Measurements from ENCODE around the gene ZNF106.

DNA sequence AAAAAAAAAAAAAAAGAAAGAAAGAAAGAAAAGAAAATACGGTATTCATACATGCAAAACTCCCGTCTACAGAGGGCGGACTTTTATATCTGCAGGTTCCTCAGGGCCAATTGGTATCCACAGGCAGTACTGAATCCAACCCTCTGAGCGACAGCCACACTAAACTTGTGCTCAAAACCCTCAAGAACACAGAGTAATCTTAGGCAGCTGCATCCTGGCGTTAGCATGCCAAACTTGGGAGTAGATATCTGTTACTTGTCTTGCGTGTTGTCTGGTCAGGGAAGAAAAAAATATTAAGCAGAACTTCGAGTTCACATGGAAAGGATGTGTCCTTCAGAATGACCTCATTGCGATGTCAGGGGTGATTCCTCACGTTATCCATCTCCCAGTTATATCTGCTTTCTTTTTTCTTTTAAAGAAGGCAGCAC is 17.3 kb upstream of the ZNF106 start:
- TF ChIP-seq, protein P1, sequence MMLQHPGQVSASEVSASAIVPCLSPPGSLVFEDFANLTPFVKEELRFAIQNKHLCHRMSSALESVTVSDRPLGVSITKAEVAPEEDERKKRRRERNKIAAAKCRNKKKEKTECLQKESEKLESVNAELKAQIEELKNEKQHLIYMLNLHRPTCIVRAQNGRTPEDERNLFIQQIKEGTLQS (IDR thresholded peaks at IDR 0.05) = no peak
- TF ChIP-seq, protein P2, sequence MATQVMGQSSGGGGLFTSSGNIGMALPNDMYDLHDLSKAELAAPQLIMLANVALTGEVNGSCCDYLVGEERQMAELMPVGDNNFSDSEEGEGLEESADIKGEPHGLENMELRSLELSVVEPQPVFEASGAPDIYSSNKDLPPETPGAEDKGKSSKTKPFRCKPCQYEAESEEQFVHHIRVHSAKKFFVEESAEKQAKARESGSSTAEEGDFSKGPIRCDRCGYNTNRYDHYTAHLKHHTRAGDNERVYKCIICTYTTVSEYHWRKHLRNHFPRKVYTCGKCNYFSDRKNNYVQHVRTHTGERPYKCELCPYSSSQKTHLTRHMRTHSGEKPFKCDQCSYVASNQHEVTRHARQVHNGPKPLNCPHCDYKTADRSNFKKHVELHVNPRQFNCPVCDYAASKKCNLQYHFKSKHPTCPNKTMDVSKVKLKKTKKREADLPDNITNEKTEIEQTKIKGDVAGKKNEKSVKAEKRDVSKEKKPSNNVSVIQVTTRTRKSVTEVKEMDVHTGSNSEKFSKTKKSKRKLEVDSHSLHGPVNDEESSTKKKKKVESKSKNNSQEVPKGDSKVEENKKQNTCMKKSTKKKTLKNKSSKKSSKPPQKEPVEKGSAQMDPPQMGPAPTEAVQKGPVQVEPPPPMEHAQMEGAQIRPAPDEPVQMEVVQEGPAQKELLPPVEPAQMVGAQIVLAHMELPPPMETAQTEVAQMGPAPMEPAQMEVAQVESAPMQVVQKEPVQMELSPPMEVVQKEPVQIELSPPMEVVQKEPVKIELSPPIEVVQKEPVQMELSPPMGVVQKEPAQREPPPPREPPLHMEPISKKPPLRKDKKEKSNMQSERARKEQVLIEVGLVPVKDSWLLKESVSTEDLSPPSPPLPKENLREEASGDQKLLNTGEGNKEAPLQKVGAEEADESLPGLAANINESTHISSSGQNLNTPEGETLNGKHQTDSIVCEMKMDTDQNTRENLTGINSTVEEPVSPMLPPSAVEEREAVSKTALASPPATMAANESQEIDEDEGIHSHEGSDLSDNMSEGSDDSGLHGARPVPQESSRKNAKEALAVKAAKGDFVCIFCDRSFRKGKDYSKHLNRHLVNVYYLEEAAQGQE (IDR thresholded peaks at IDR 0.05) = peak; percentile 67
- no peak for TF ChIP-seq EGR1 (IDR thresholded peaks at IDR 0.05; ENCODE audit: low read depth in 2 of 2)
- no peak for TF ChIP-seq TAF1 (conservative IDR thresholded peaks at IDR 0.05)
- TF ChIP-seq, protein P3, sequence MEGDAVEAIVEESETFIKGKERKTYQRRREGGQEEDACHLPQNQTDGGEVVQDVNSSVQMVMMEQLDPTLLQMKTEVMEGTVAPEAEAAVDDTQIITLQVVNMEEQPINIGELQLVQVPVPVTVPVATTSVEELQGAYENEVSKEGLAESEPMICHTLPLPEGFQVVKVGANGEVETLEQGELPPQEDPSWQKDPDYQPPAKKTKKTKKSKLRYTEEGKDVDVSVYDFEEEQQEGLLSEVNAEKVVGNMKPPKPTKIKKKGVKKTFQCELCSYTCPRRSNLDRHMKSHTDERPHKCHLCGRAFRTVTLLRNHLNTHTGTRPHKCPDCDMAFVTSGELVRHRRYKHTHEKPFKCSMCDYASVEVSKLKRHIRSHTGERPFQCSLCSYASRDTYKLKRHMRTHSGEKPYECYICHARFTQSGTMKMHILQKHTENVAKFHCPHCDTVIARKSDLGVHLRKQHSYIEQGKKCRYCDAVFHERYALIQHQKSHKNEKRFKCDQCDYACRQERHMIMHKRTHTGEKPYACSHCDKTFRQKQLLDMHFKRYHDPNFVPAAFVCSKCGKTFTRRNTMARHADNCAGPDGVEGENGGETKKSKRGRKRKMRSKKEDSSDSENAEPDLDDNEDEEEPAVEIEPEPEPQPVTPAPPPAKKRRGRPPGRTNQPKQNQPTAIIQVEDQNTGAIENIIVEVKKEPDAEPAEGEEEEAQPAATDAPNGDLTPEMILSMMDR (IDR thresholded peaks at IDR 0.05; ENCODE audit: low read depth, low read length, missing input control) = no peak
- no peak for TF ChIP-seq HNF4A (conservative IDR thresholded peaks at IDR 0.05)

Data from liver (tissue), 3 donors.